GM10248 (cell line): ENCODE data around the gene METTL24.

Source experiments
- CTCF ChIA-PET: fragments of 300-600 bp; sonication (Branson Sonifier 250); formaldehyde crosslinking; extraction: SDS; loops from one replicate; lab custom pipeline; 2021; ENCODE audit warnings: antibody characterized with exemption; lab: Yijun Ruan, JAX
- POLR2A ChIA-PET: fragments of 350-650 bp; sonication (Branson Sonifier 250); formaldehyde crosslinking; extraction: SDS; loops from one replicate; lab custom pipeline; 2020; ENCODE audit warnings: antibody characterized with exemption; lab: Yijun Ruan, JAX
- DNase-seq: peaks from one replicate; pipeline ENCODE4 v3.0.0; 2012; ENCODE audit errors: extremely low spot score
- TF ChIP-seq, protein P1 (sequence below): IDR thresholded peaks from 2 replicates; pipeline ENCODE4 v1.5.1; 2012; ENCODE audit warnings: mild to moderate bottlenecking, low read depth; ENCODE audit errors: extremely low read depth, missing control alignments, control extremely low read depth

METTL24 gene

DNA sequence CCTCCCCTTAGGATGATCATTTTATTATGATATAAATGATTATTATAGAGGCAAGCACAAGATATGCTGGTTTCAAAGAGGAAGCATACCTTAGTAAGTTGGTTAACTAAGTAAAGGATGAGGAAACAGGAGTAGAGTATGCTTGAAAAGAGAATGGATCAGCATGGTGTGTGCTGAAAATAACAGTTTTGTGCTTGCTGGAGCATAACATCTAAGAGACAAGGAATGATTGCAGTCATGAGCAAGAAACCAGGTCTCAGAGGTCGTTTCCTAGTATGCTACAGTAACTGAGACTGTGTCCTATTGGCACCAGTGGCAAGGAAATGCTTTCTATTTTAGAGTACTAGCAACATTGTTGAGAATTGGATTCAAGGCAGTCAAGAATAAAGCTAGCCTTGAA is 143.8 kb downstream of the METTL24 start:
- no peak for DNase-seq
- POLR2A ChIA-PET, result no interaction called here
- CTCF ChIA-PET, result interaction anchor here (3.3 kb wide), 1 partner anchor 9 kb away, joined by 21 read pairs; no protein-coding TSS in a partner anchor
- TF ChIP-seq, protein P1, sequence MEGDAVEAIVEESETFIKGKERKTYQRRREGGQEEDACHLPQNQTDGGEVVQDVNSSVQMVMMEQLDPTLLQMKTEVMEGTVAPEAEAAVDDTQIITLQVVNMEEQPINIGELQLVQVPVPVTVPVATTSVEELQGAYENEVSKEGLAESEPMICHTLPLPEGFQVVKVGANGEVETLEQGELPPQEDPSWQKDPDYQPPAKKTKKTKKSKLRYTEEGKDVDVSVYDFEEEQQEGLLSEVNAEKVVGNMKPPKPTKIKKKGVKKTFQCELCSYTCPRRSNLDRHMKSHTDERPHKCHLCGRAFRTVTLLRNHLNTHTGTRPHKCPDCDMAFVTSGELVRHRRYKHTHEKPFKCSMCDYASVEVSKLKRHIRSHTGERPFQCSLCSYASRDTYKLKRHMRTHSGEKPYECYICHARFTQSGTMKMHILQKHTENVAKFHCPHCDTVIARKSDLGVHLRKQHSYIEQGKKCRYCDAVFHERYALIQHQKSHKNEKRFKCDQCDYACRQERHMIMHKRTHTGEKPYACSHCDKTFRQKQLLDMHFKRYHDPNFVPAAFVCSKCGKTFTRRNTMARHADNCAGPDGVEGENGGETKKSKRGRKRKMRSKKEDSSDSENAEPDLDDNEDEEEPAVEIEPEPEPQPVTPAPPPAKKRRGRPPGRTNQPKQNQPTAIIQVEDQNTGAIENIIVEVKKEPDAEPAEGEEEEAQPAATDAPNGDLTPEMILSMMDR, result no peak

DNA sequence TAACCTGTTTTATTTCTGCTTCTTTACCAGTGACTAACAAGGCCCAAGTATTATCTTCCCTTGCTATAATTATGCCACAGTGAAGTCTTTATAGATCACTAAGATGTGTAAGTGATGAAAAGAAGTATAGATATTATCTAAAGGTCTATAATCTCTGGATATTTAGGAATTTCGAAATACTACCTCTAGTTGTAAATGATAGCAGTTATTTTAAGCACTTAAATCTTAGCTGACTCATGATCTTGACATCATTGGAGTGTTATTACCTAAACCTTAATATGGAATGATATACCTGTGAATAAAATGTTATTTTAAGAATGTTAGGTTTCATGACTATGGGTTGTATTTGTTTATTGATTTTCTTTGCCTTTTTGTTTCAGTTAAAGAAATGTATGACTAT is 146.4 kb downstream of the METTL24 start:
- CTCF ChIA-PET, result interaction anchor here (0.9 to 1.6 kb wide), 3 partner anchors 11 to 32 kb away, joined by 3 to 4 read pairs (median 4); partner anchors contain the start of genes CDC40 and WASF1
- no peak for DNase-seq
- POLR2A ChIA-PET, result no interaction called here
- TF ChIP-seq, protein P1, result no peak

DNA sequence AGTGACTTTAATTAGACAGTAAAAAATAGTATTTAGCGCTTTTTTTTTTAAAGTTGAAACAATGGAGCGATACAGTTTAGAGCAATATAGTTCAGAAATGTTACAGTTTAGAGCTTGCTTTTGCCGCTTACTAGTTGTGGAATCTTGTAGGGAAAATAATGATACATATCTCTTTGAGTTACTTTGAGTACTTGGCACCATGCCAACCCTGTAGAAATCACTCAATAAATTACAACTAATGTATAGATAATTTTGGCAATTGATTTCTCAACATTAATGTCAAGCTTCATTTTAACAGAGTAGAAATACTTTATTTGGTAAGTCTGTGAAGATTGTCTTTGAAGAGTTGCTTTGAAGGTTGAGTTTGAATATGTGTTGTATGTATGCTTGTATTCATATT is 150.5 kb downstream of the METTL24 start:
- POLR2A ChIA-PET, result no interaction called here
- CTCF ChIA-PET, result interaction anchor here (1.2 to 4.1 kb wide), 6 partner anchors 7 to 183 kb away, joined by 3 to 21 read pairs (median 6); no protein-coding TSS in a partner anchor
- no peak for DNase-seq
- TF ChIP-seq, protein P1, result no peak

DNA sequence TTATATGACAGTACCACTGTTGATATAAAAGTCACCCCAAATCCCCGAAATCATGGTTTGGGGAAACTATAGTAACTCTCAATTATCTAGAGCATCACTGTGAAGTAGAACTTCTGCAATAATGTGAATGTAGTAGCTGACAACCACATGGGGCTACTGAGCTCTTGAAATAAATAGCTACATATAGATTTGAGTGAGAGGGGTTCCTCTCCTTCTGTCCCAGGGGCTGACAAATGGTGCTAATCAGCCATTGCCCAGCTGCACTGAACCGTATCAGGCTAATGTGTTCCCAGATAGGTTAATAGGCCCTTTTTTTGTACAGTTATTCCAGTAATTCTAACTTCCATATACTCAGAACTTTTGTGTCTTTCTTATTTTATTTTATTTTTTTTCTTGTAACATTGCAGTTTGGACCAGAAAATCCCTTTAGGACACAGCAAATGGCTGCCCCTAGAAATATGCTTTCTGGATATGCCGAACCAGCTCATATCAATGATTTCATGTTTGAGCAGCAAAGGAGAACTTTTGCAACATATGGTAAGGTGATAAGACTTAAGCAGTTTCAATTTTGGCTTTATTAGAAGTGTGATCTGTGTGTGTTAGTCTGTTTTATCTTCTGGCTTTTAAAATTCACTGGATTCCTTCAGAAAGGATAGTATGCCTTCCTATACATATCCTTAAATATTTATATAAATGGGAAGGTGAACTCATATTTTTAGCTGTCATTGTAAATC is 156.8 kb downstream of the METTL24 start:
- POLR2A ChIA-PET, result no interaction called here
- TF ChIP-seq, protein P1, result no peak
- DNase-seq, result no peak
- CTCF ChIA-PET, result interaction anchor here (1.3 to 1.7 kb wide), 2 partner anchors 9 to 11 kb away, joined by 4 read pairs; no protein-coding TSS in a partner anchor

DNA sequence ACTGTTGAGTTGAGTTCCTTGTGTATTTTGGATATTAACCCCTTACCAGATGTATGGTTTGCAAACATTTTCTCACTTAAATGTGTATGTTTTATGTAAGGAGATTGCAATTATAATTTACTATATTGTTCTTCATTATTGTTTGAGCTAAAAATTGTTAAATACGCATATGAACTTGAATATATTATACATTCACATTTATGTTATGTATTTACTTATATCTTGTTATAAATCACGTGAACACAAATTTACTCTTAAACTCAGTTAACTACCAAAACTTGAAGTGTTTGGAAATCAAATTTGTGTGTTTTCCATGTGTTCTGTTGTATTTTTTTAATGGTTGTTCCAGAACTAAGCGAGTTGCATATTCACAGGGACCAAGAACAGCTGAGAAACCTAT is 159.6 kb downstream of the METTL24 start:
- DNase-seq, result no peak
- TF ChIP-seq, protein P1, result no peak
- ChIA-PET POLR2A (no interaction called here), CTCF (interaction anchor here (0.6 to 2.5 kb wide), 7 partner anchors 10 to 192 kb away, joined by 3 to 9 read pairs (median 4); partner anchors contain the start of genes CDC40 and WASF1)

DNA sequence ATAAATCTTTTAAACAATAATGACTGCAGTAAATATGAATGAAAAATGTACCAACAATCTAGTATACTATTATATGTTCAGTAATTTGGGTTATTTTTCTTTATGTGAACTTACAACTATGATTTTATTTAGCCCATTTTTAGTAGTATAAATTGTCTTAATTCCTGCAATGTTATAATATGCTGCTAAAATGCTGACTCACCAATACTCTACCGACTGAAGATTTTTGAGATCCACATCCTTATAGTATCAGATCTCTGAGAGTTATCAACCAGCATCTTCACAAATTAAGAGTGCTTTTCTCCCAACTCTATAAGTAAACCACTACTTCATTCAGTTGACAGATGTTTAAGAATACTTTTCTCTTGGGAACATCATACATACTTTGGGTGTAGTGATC is 161.3 kb downstream of the METTL24 start:
- ChIA-PET CTCF (interaction anchor here (1.7 to 3.8 kb wide), 3 partner anchors 9 to 17 kb away, joined by 3 to 11 read pairs (median 4); partner anchors contain the start of genes CDC40 and WASF1), POLR2A (no interaction called here)
- TF ChIP-seq, protein P1, result no peak
- DNase-seq, result no peak
